H1 (cell line): ENCODE results near the gene PPP1R15B. TPM values are rescaled to one million over a fixed set of nuclear protein-coding genes. Genes with fewer than 3 reads are reported as not detected.

ENCODE experiments used
- CTCF ChIA-PET: fragments of 300-600 bp; sonication (Branson Sonifier 250); formaldehyde crosslinking; loops from one replicate; lab custom pipeline; 2021; ENCODE audit not compliant: partially characterized antibody; lab: Charles Lee
- POLR2A ChIA-PET: fragments of 300-600 bp; sonication (Branson Sonifier 250); formaldehyde crosslinking; loops from one replicate; lab custom pipeline; 2021; ENCODE audit warnings: inconsistent platforms; ENCODE audit not compliant: partially characterized antibody; lab: Charles Lee
- DNase-seq, 2 experiments: peaks; one replicate each; pipeline versions ENCODE4 v3.0.0 to v3.0.0-alpha.2; 2010 to 2022; ENCODE audit warnings: low spot score in 2 of 2, low read depth in 1 of 2, mixed read lengths in 1 of 2
- FAIRE-seq: peaks from 2 replicates; lab custom pipeline; 2011; peaks lifted over from hg19 to GRCh38; lab: Jason Lieb, UNC
- H2AFZ ChIP-seq: 2 replicates; pipeline ENCODE4 v1.8.1; 2012; ENCODE audit warnings: low read length, inconsistent platforms
- H2AK5ac ChIP-seq: 2 replicates; pipeline ENCODE4 v1.6.1; 2013; ENCODE audit warnings: low read depth, low read length
- H2BK120ac ChIP-seq: replicated peaks from 2 replicates; pipeline ENCODE3; 2013; ENCODE audit warnings: low read depth, low read length, inconsistent platforms
- H2BK12ac ChIP-seq: 2 replicates; pipeline ENCODE4 v1.6.1; 2013; ENCODE audit warnings: low read depth, low read length
- H2BK15ac ChIP-seq: 2 replicates; pipeline ENCODE4 v1.6.1; 2013; ENCODE audit warnings: low read length
- H2BK20ac ChIP-seq: 2 replicates; pipeline ENCODE4 v1.6.1; 2013; ENCODE audit warnings: low read length
- H2BK5ac ChIP-seq: 2 replicates; pipeline ENCODE4 v1.6.1; 2013; ENCODE audit warnings: low read depth, low read length
- H3K14ac ChIP-seq: 2 replicates; pipeline ENCODE4 v1.6.1; 2013; ENCODE audit warnings: inconsistent platforms; ENCODE audit not compliant: insufficient read length
- H3K18ac ChIP-seq: 2 replicates; pipeline ENCODE4 v1.6.1; 2013; ENCODE audit warnings: low read length; ENCODE audit errors: extremely low read depth
- H3K23ac ChIP-seq: 2 replicates; pipeline ENCODE4 v1.6.1; 2013; ENCODE audit warnings: inconsistent platforms; ENCODE audit not compliant: insufficient read length
- H3K23me2 ChIP-seq: 2 replicates; pipeline ENCODE4 v1.6.1; 2013; ENCODE audit warnings: low read depth, low read length
- H3K27ac ChIP-seq: 2 replicates; pipeline ENCODE4 v1.6.1; 2011; ENCODE audit warnings: low read depth, low read length, inconsistent platforms
- H3K27me3 ChIP-seq, 4 experiments: replicated peaks in 1 of 4; 1 replicate in 1 of 4; 2 replicates in 3 of 4; pipeline versions ENCODE4 v1.6.1 to v1.8.1; 2011 to 2013; ENCODE audit warnings: low read length in 3 of 4, mild to moderate bottlenecking in 3 of 4, inconsistent platforms in 2 of 4, mixed read lengths in 2 of 4, moderate library complexity in 1 of 4; ENCODE audit not compliant: control insufficient read depth in 3 of 4, insufficient read depth in 3 of 4; ENCODE audit errors: extremely low read depth in 1 of 4
- H3K36me3 ChIP-seq, 4 experiments: 2 replicates each; pipeline versions ENCODE4 v1.6.1 to v1.8.1; 2011 to 2013; ENCODE audit warnings: mild to moderate bottlenecking in 4 of 4, low read length in 3 of 4, moderate library complexity in 2 of 4, control low read depth in 1 of 4, inconsistent platforms in 1 of 4; ENCODE audit not compliant: insufficient read depth in 4 of 4, control insufficient read depth in 2 of 4
- H3K4ac ChIP-seq: replicated peaks from 2 replicates; pipeline ENCODE3; 2013; ENCODE audit warnings: low read length, low read depth, mixed read lengths, inconsistent platforms; ENCODE audit not compliant: insufficient read length
- H3K4me1 ChIP-seq, 4 experiments: replicated peaks in 1 of 4; 1 replicate in 1 of 4; 2 replicates in 3 of 4; pipeline versions ENCODE4 v1.6.1 to v1.8.1; 2011 to 2013; ENCODE audit warnings: low read length in 3 of 4, inconsistent platforms in 2 of 4, mixed read lengths in 1 of 4; ENCODE audit not compliant: insufficient read depth in 4 of 4, control insufficient read depth in 3 of 4
- H3K4me2 ChIP-seq, 2 experiments: 2 replicates each; pipeline versions ENCODE4 v1.6.1 to v1.8.1; 2011 to 2013; ENCODE audit warnings: low read depth in 2 of 2, low read length in 2 of 2, control low read depth in 1 of 2, inconsistent platforms in 1 of 2, mild to moderate bottlenecking in 1 of 2; ENCODE audit not compliant: insufficient read depth in 1 of 2
- H3K4me3 ChIP-seq, 4 experiments: fragments of 200-600, 300-600 bp in 1 of 4; sonication (generic), shearing (Covaris generic), sonication (Bioruptor Twin) in 1 of 4; 2 replicates each; pipeline versions ENCODE4 v1.5.1 to v1.8.1; 2011 to 2016; ENCODE audit warnings: low read length in 4 of 4, low read depth in 3 of 4, control low read depth in 2 of 4, inconsistent platforms in 2 of 4, mild to moderate bottlenecking in 2 of 4, mixed read lengths in 1 of 4, moderate library complexity in 1 of 4; ENCODE audit not compliant: insufficient read depth in 2 of 4; ENCODE audit errors: extremely low read depth in 1 of 4
- H3K56ac ChIP-seq: replicated peaks from 2 replicates; pipeline ENCODE3; 2013; ENCODE audit warnings: low read depth, mild to moderate bottlenecking, mixed read lengths, low read length, inconsistent platforms; ENCODE audit not compliant: insufficient read length
- H3K79me1 ChIP-seq: 2 replicates; pipeline ENCODE4 v1.6.1; 2013; ENCODE audit warnings: low read depth, low read length, control low read depth
- H3K79me2 ChIP-seq, 2 experiments: 2 replicates each; pipeline versions ENCODE4 v1.6.1 to v1.8.1; 2012 to 2013; ENCODE audit warnings: low read length in 2 of 2, mild to moderate bottlenecking in 2 of 2, inconsistent platforms in 1 of 2; ENCODE audit not compliant: insufficient read depth in 2 of 2, control insufficient read depth in 1 of 2
- H3K9ac ChIP-seq, 4 experiments: replicated peaks in 1 of 4; 1 replicate in 1 of 4; 2 replicates in 3 of 4; pipeline versions ENCODE4 v1.6.1 to v1.8.1; 2011 to 2013; ENCODE audit warnings: low read depth in 3 of 4, low read length in 3 of 4, control low read depth in 2 of 4, mild to moderate bottlenecking in 2 of 4, moderate library complexity in 2 of 4, inconsistent platforms in 1 of 4; ENCODE audit errors: extremely low read depth in 1 of 4
- H3K9me3 ChIP-seq, 2 experiments: 2 replicates each; pipeline versions ENCODE4 v1.6.1 to v1.8.1; 2012 to 2013; ENCODE audit warnings: mild to moderate bottlenecking in 2 of 2, moderate library complexity in 2 of 2, control low read depth in 1 of 2, inconsistent platforms in 1 of 2, low read depth in 1 of 2, low read length in 1 of 2, mixed read lengths in 1 of 2; ENCODE audit not compliant: insufficient read depth in 2 of 2
- H4K20me1 ChIP-seq, 2 experiments: replicated peaks in 1 of 2; 2 replicates each; pipeline versions ENCODE3 to v1.8.1; 2011 to 2013; ENCODE audit warnings: inconsistent platforms in 2 of 2, low read length in 2 of 2, mild to moderate bottlenecking in 1 of 2; ENCODE audit not compliant: insufficient read depth in 2 of 2, control insufficient read depth in 1 of 2
- H4K5ac ChIP-seq: 2 replicates; pipeline ENCODE4 v1.6.1; 2013; ENCODE audit warnings: low read length, low read depth, mixed read lengths, inconsistent platforms; ENCODE audit not compliant: insufficient read length
- H4K8ac ChIP-seq: 2 replicates; pipeline ENCODE4 v1.8.0; 2013; ENCODE audit warnings: mild to moderate bottlenecking, moderate library complexity, low read length, inconsistent platforms; ENCODE audit not compliant: insufficient read depth; ENCODE audit errors: extremely low read depth
- H4K91ac ChIP-seq: replicated peaks from 2 replicates; pipeline ENCODE3; 2013; ENCODE audit warnings: low read length, mixed read lengths, inconsistent platforms; ENCODE audit not compliant: insufficient read length
- BCL11A ChIP-seq, 2 experiments: IDR thresholded peaks; one replicate each; pipeline ENCODE4 v1.6.1; 2011; ENCODE audit warnings: low read depth in 2 of 2, low read length in 2 of 2, mild to moderate bottlenecking in 2 of 2
- BRCA1 ChIP-seq: IDR thresholded peaks from 2 replicates; pipeline ENCODE4 v1.6.1; 2012; ENCODE audit warnings: low read depth, low read length, improper control_type of control experiment
- CBX8 ChIP-seq: fragments of 300-800, 300-1000 bp; sonication (generic); IDR thresholded peaks from 2 replicates; pipeline ENCODE4 v1.7.1; 2016; ENCODE audit warnings: low read depth, low read length, borderline replicate concordance
- CEBPB ChIP-seq: IDR thresholded peaks from 2 replicates; pipeline ENCODE4 v1.6.1; 2012; ENCODE audit warnings: low read depth, low read length
- CHD2 ChIP-seq: IDR thresholded peaks from 2 replicates; pipeline ENCODE4 v1.6.1; 2012; ENCODE audit warnings: low read length, improper control_type of control experiment
- CREB1 ChIP-seq: IDR thresholded peaks from 2 replicates; pipeline ENCODE4 v1.6.1; 2012; ENCODE audit warnings: inconsistent platforms
- GTF2F1 ChIP-seq: IDR thresholded peaks from 2 replicates; pipeline ENCODE4 v1.6.1; 2012; ENCODE audit warnings: low read depth, low read length, improper control_type of control experiment, borderline replicate concordance
- JUN ChIP-seq: IDR thresholded peaks from 2 replicates; pipeline ENCODE4 v1.6.1; 2011; ENCODE audit warnings: low read depth, mild to moderate bottlenecking, improper control_type of control experiment, low read length
- KDM4A ChIP-seq: IDR thresholded peaks from one replicate; pipeline ENCODE4 v1.7.1; 2012; ENCODE audit warnings: low read depth, mild to moderate bottlenecking, moderate library complexity, low read length, inconsistent platforms; ENCODE audit not compliant: severe bottlenecking
- SAP30 ChIP-seq: fragments of 300-600 bp; sonication (generic); IDR thresholded peaks from 2 replicates; pipeline ENCODE4 v1.7.1; 2012; ENCODE audit warnings: low read length, moderate library complexity, mild to moderate bottlenecking, inconsistent platforms; ENCODE audit not compliant: insufficient read depth, insufficient replicate concordance
- SIX5 ChIP-seq: IDR thresholded peaks from 2 replicates; pipeline ENCODE4 v1.6.1; 2011; ENCODE audit warnings: mild to moderate bottlenecking, low read depth, low read length
- TCF12 ChIP-seq: IDR thresholded peaks from 2 replicates; pipeline ENCODE4 v1.6.1; 2011; ENCODE audit warnings: low read depth, mild to moderate bottlenecking, low read length
- USF2 ChIP-seq: IDR thresholded peaks from 2 replicates; pipeline ENCODE4 v1.6.1; 2011; ENCODE audit warnings: low read length, improper control_type of control experiment
- WGBS, 2 experiments: shearing (Covaris generic) in 1 of 2; methylation state at CpG; one replicate each; pipeline versions ENCODE4 v1.1.6 to v1.1.7; 2013 to 2015; ENCODE audit warnings: low lambda C conversion rate in 2 of 2, mixed read lengths in 2 of 2, inconsistent platforms in 1 of 2, low coverage in 1 of 2, missing lambda C conversion rate in 1 of 2; ENCODE audit not compliant: insufficient replicate concordance in 2 of 2, insufficient coverage in 1 of 2, insufficient read length in 1 of 2; ENCODE audit errors: extremely low coverage in 1 of 2, missing lambda C conversion rate in 1 of 2; 5-methylcytosine and 5-hydroxymethylcytosine counted together
- polyA plus RNA-seq, 7 experiments: library from polyadenylated mRNA; depleted of rRNA in 3 of 7; stranded (reverse) in 5 of 7; unstranded in 2 of 7; fragments of >200 nt in 5 of 7; fragments of 200-250 nt in 2 of 7; gene quantifications; 1 replicate in 5 of 7; 2 replicates in 1 of 7; 4 replicates in 1 of 7; pipeline versions ENCODE4 v1.2.1 to v1.2.3, GENCODE V29; 2011 to 2013; ENCODE audit warnings: missing spikeins in 2 of 7, mixed read lengths in 2 of 7
- total RNA-seq: library from RNA; stranded (reverse); fragmentation: NEBNext Ultra II Directional; extraction: Animal tissue kit (Norgen Biotek cat#: 25700); gene quantifications from 2 replicates; pipeline ENCODE4 v1.2.1, GENCODE V29; 2021

PPP1R15B gene
- total and polyA plus RNA-seq, 2 of the 8 experiments (the other 6 are each of a cell fraction or from before 2014, with no cell fraction given): 14.4 to 72.2 TPM

- no peaks in the 10 kb centered on the region for H4K20me1 ChIP-seq
- 0 out of 2 replicates have a peak, but pooled peaks cover 2% of the 10 kb centered on the region for H3K79me1 ChIP-seq
- H3K4ac ChIP-seq: no peak overlapping the region
- no peak overlapping the region for H4K5ac ChIP-seq
- H3K79me2 ChIP-seq: no peaks in the 10 kb centered on the region
- peaks cover 0 to 12% (median 4%) of the 10 kb centered on the region in 4 experiments; a peak in 6 of 8 replicates for H3K36me3 ChIP-seq
- H3K4me2 ChIP-seq: no peak overlapping the region
- WGBS, 2 experiments: 89% methylated on average over 5 of the region's 5 CpGs; no CpG with 5 or more reads in 1 of the 2 experiments
- no peak overlapping the region for H2BK20ac ChIP-seq
- POLR2A ChIA-PET: interaction anchor here (3.4 to 7.0 kb wide), 2 partner anchors 8 to 37 kb away, joined by 12 to 42 read pairs; partner anchors contain the start of gene PIK3C2B
- no peak overlapping the region for H2AK5ac ChIP-seq
- H3K9ac ChIP-seq: no peak overlapping the region
- no peaks in the 10 kb centered on the region; the same call in 1 of the 2 replicates for H3K23me2 ChIP-seq
- H2BK15ac ChIP-seq: no peak overlapping the region
- DNase-seq (no peak), FAIRE-seq (no peak)
- H2BK12ac ChIP-seq: no peak overlapping the region
- CTCF ChIA-PET: interaction anchor here (0.6 to 47.3 kb wide), 8 partner anchors 9 to 535 kb away, joined by 3 to 2124 read pairs (median 8); partner anchors contain the start of genes MDM4 and PIK3C2B
- H3K4me1 ChIP-seq: peaks cover 12 to 32% (median 21%) of the 10 kb centered on the region in 4 experiments
- H2BK120ac ChIP-seq: no peak overlapping the region
- no peak overlapping the region for H3K27ac ChIP-seq
- no peak overlapping the region for H3K14ac ChIP-seq
- no peak overlapping the region; the same call in 1 of the 2 replicates for H3K18ac ChIP-seq
- no peaks in the 10 kb centered on the region; a peak in 1 of 4 replicates for H3K9me3 ChIP-seq
- H3K23ac ChIP-seq: no peak overlapping the region
- no peaks in the 10 kb centered on the region for H3K27me3 ChIP-seq
- no peak overlapping the region for H2AFZ ChIP-seq
- H3K56ac ChIP-seq: no peak overlapping the region
- no peak overlapping the region for H2BK5ac ChIP-seq
- no peak overlapping the region for H3K4me3 ChIP-seq
- H4K91ac ChIP-seq: no peak overlapping the region
- H4K8ac ChIP-seq: no peak overlapping the region
- no peak for TF ChIP-seq SIX5
- no peak for TF ChIP-seq USF2
- TF ChIP-seq BCL11A (IDR thresholded peaks at IDR 0.05; ENCODE audit: low read depth in 2 of 2, low read length in 2 of 2): no peak
- TF ChIP-seq GTF2F1: no peak
- TF ChIP-seq KDM4A: no peak
- no peak for TF ChIP-seq SAP30
- no peak for TF ChIP-seq TCF12
- no peak for TF ChIP-seq BRCA1
- no peak for TF ChIP-seq JUN
- no peak for TF ChIP-seq CBX8
- no peak for TF ChIP-seq CREB1
- TF ChIP-seq CHD2: no peak
- TF ChIP-seq CEBPB: no peak
These were observed 46.0 kb upstream of the PPP1R15B start for GRCh38 chr1:204457666-204458065.
